ENCODE data around the gene KHK. TPM values are rescaled to one million over a fixed set of nuclear protein-coding genes. Genes with fewer than 3 reads are reported as not detected.

Gene KHK
- total and polyA plus RNA-seq, 9 of the 15 experiments (the other 6 are each of a cell fraction or from before 2014, with no cell fraction given), result 1.5 to 10.7 (median 5.2) TPM

GRCh38 chr2:27074738-27075565 lies 11.6 kb upstream of the KHK start:
- ATAC-seq, result no peak
- no peak overlapping the region for H3K4me3 ChIP-seq
- no peak for TF ChIP-seq TCF7 (IDR thresholded peaks at IDR 0.05; ENCODE audit: borderline replicate concordance)
- no peak for TF ChIP-seq PHF21A (IDR thresholded peaks at IDR 0.05; ENCODE audit: borderline replicate concordance, low read depth)
- TF ChIP-seq NFIX (CRISPR knock-in tag; IDR thresholded peaks at IDR 0.05; ENCODE audit: low read depth), result peak; percentile 20; the same call in 1 of the 2 replicates
- TF ChIP-seq ZNF583 (CRISPR knock-in tag; IDR thresholded peaks at IDR 0.05), result no peak
- TF ChIP-seq ETS2 (tag; IDR thresholded peaks at IDR 0.05; ENCODE audit: borderline replicate concordance, poor library complexity, severe bottlenecking), result no peak
- no peak for TF ChIP-seq CLOCK (CRISPR knock-in tag; IDR thresholded peaks at IDR 0.05; ENCODE audit: borderline replicate concordance)
- no peak for TF ChIP-seq DEAF1 (CRISPR knock-in tag; IDR thresholded peaks at IDR 0.05)
- no peak for TF ChIP-seq ZNF551 (CRISPR knock-in tag; IDR thresholded peaks at IDR 0.05)
- TF ChIP-seq ZBTB34 (CRISPR knock-in tag; IDR thresholded peaks at IDR 0.05), result no peak
- no peak for TF ChIP-seq KAT8 (IDR thresholded peaks at IDR 0.05; ENCODE audit: low read depth)
- no peak for TF ChIP-seq ILF3 (IDR thresholded peaks at IDR 0.05; ENCODE audit: borderline replicate concordance)
- TF ChIP-seq TAF1 (IDR thresholded peaks at IDR 0.05; ENCODE audit: control insufficient read depth, extremely low read depth, insufficient read depth, low read length, severe bottlenecking), result no peak
- TF ChIP-seq TFAP4 (CRISPR knock-in tag; IDR thresholded peaks at IDR 0.05; ENCODE audit: borderline replicate concordance), result peak; percentile 10; the same call in 1 of the 2 replicates
- peak; percentile 95 for TF ChIP-seq NFIC (IDR thresholded peaks at IDR 0.05)

More at GRCh38 chr2:27074738-27075565, 11.6 kb upstream of the KHK start:
- no peak overlapping the region for H3K4me2 ChIP-seq (ENCODE audit: insufficient read depth, low read length)
- H3K79me2 ChIP-seq (ENCODE audit: control insufficient read depth, insufficient read depth, low read length), result peaks cover 16% of the 10 kb centered on the region
- peak in 2 of 4 experiments; percentile 47 to 58 for DNase-seq (ENCODE audit: extremely low read depth in 1 of 4, low spot score in 3 of 4)
- H3K4me1 ChIP-seq (replicated peaks in 1 of 2; ENCODE audit: control insufficient read depth in 2 of 2, insufficient read depth in 2 of 2, low read length in 2 of 2), result peaks cover 50 to 57% of the 10 kb centered on the region in 2 experiments
- in situ Hi-C loops (cut with MboI) (no loop called here), intact Hi-C loops (cut with micrococcal nuclease) (no loop called here)
- H3K9me3 ChIP-seq (replicated peaks; ENCODE audit: control insufficient read depth, insufficient read depth, low read depth, low read length), result no peaks in the 10 kb centered on the region
- ChIA-PET POLR2A (interaction anchor here (0.6 to 1.4 kb wide), 4 partner anchors 10 to 468 kb away, joined by 3 to 4 read pairs (median 3); partner anchors contain the start of gene KHK), CTCF (ENCODE audit: low intra/inter-chr PET ratio) (no interaction called here)
- 51% methylated on average over 4 of the region's 4 CpGs for whole genome bisulfite sequencing (ENCODE audit: insufficient coverage, low coverage, missing lambda C conversion rate)
- peaks cover 8% of the 10 kb centered on the region; the same call in 1 of the 3 replicates for H3K36me3 ChIP-seq (ENCODE audit: control insufficient read depth, insufficient read depth, low read length)
- H3K9ac ChIP-seq (ENCODE audit: insufficient read depth in 1 of 2, low read depth in 2 of 2, low read length in 2 of 2), result peak overlapping the region in 1 of 2 experiments; percentile 79; a peak in 1 of 4 replicates
- H4K20me1 ChIP-seq (replicated peaks; ENCODE audit: control insufficient read depth, insufficient read depth, low read length), result no peaks in the 10 kb centered on the region
- no peak for FAIRE-seq
- no peak overlapping the region; the same call in 2 of the 3 replicates for H3K27ac ChIP-seq (ENCODE audit: extremely low read depth, low read depth, low read length)
- peak overlapping the region; percentile 78 for H2AFZ ChIP-seq (ENCODE audit: low read depth, low read length)
- no peaks in the 10 kb centered on the region for H3K27me3 ChIP-seq (ENCODE audit: control insufficient read depth in 2 of 2, insufficient read depth in 2 of 2, low read length in 2 of 2)
- H3K9me1 ChIP-seq (ENCODE audit: control insufficient read depth, insufficient read depth, low read length), result no peaks in the 10 kb centered on the region
- no TSS peak for BruUV-seq (replicated peaks)
